ENCODE measurements around the gene P2RY11. TPM values are rescaled to one million over a fixed set of nuclear protein-coding genes. Genes with fewer than 3 reads are reported as not detected.

The P2RY11 gene
- total and polyA plus RNA-seq, 2 experiments from 2014 or later = 4.0 to 4.3 TPM

- Mint-ChIP-seq H3K36me3 (ENCODE audit: low read depth) (0 out of 3 replicates have a peak, but pooled peaks cover 6% of the 10 kb centered on the region), H3K4me1 (peaks cover 3% of the 10 kb centered on the region), H3K4me3 (no peak overlapping the region), H3K9me3 (peaks cover 26% of the 10 kb centered on the region), H3K27ac (no peak overlapping the region), H3K27me3 (ENCODE audit: insufficient read depth, low read depth, poor library complexity) (peaks cover 13% of the 10 kb centered on the region)
- H3K4me3 ChIP-seq = no peak overlapping the region
- H3K4me2 ChIP-seq = no peak overlapping the region
- no peaks in the 10 kb centered on the region for H4K20me1 ChIP-seq (replicated peaks; ENCODE audit: insufficient read depth)
- TF ChIP-seq NANOG (IDR thresholded peaks at IDR 0.05; ENCODE audit: borderline replicate concordance) (no peak), JUNB (IDR thresholded peaks at IDR 0.05; ENCODE audit: unreplicated experiment) (no peak), CTCF (conservative IDR thresholded peaks at IDR 0.05; ENCODE audit: low read depth in 2 of 2) (peak; percentile 53 to 63)
- H3K79me2 ChIP-seq (replicated peaks; ENCODE audit: insufficient read depth) = no peaks in the 10 kb centered on the region
- H3F3A ChIP-seq (replicated peaks; ENCODE audit: low read depth) = no peaks in the 10 kb centered on the region
- H2AFZ ChIP-seq = no peak overlapping the region
- no peaks in the 10 kb centered on the region for H3K4me1 ChIP-seq (ENCODE audit: insufficient read depth)
- no peak overlapping the region for H3K27ac ChIP-seq (ENCODE audit: low read depth)
- ATAC-seq (no peak), DNase-seq (ENCODE audit: low spot score) (peak; percentile 68)
- no peaks in the 10 kb centered on the region for H3K27me3 ChIP-seq (ENCODE audit: insufficient read depth)
- no peaks in the 10 kb centered on the region for H3K9me2 ChIP-seq (ENCODE audit: insufficient read depth)
- H3K36me3 ChIP-seq (ENCODE audit: insufficient read depth) = no peaks in the 10 kb centered on the region
Measured at GRCh38 chr19:10074153-10074552, 37.3 kb upstream of the P2RY11 start.

GRCh38 chr19:10076535-10076934 is 35.0 kb upstream of the P2RY11 start:
- H3K36me3 ChIP-seq (ENCODE audit: insufficient read depth) = no peaks in the 10 kb centered on the region
- Mint-ChIP-seq H3K27ac (no peak overlapping the region), H3K4me1 (peaks cover 2% of the 10 kb centered on the region; the same call in 2 of the 3 replicates), H3K9me3 (peaks cover 26% of the 10 kb centered on the region), H3K27me3 (ENCODE audit: insufficient read depth, low read depth, poor library complexity) (peaks cover 8% of the 10 kb centered on the region), H3K4me3 (no peak overlapping the region), H3K36me3 (ENCODE audit: low read depth) (0 out of 3 replicates have a peak, but pooled peaks cover 6% of the 10 kb centered on the region)
- H4K20me1 ChIP-seq (replicated peaks; ENCODE audit: insufficient read depth) = no peaks in the 10 kb centered on the region
- no peak overlapping the region for H2AFZ ChIP-seq
- H3K27me3 ChIP-seq (ENCODE audit: insufficient read depth) = no peaks in the 10 kb centered on the region
- no peaks in the 10 kb centered on the region for H3F3A ChIP-seq (replicated peaks; ENCODE audit: low read depth)
- TF ChIP-seq EZH2 (IDR thresholded peaks at IDR 0.05; ENCODE audit: low read depth, unreplicated experiment) = no peak
- no peak for TF ChIP-seq ETS1 (IDR thresholded peaks at IDR 0.05)
- H3K9me2 ChIP-seq (ENCODE audit: insufficient read depth) = no peaks in the 10 kb centered on the region
- ATAC-seq (no peak), DNase-seq (ENCODE audit: low spot score) (no peak)
- H3K4me3 ChIP-seq = no peak overlapping the region
- H3K4me2 ChIP-seq = no peak overlapping the region
- no peaks in the 10 kb centered on the region for H3K79me2 ChIP-seq (replicated peaks; ENCODE audit: insufficient read depth)
- H3K4me1 ChIP-seq (ENCODE audit: insufficient read depth) = no peaks in the 10 kb centered on the region
- no peak overlapping the region for H3K27ac ChIP-seq (ENCODE audit: low read depth)

- H3K36me3 ChIP-seq (ENCODE audit: insufficient read depth) = no peaks in the 10 kb centered on the region
- no peaks in the 10 kb centered on the region for H3K27me3 ChIP-seq (ENCODE audit: insufficient read depth)
- H3F3A ChIP-seq (replicated peaks; ENCODE audit: low read depth) = no peaks in the 10 kb centered on the region
- H4K20me1 ChIP-seq (replicated peaks; ENCODE audit: insufficient read depth) = no peaks in the 10 kb centered on the region
- no peak for DNase-seq (ENCODE audit: low spot score)
- no peak overlapping the region for H3K4me3 ChIP-seq
- no peak overlapping the region for H3K27ac ChIP-seq (ENCODE audit: low read depth)
- no peaks in the 10 kb centered on the region for H3K36me3 Mint-ChIP-seq (ENCODE audit: low read depth)
- no peaks in the 10 kb centered on the region for H3K4me1 ChIP-seq (ENCODE audit: insufficient read depth)
- H3K9me3 Mint-ChIP-seq = peaks cover 13% of the 10 kb centered on the region
- H3K4me2 ChIP-seq = no peak overlapping the region
- H2AFZ ChIP-seq = no peak overlapping the region
- H3K4me1 Mint-ChIP-seq = no peaks in the 10 kb centered on the region
- H3K27ac Mint-ChIP-seq = no peak overlapping the region
- H3K79me2 ChIP-seq (replicated peaks; ENCODE audit: insufficient read depth) = no peaks in the 10 kb centered on the region
- no peaks in the 10 kb centered on the region for H3K9me2 ChIP-seq (ENCODE audit: insufficient read depth)
- no peak for ATAC-seq
- peaks cover 8% of the 10 kb centered on the region for H3K27me3 Mint-ChIP-seq (ENCODE audit: insufficient read depth, low read depth, poor library complexity)
- no peak overlapping the region for H3K4me3 Mint-ChIP-seq
- TF ChIP-seq EZH2 (IDR thresholded peaks at IDR 0.05; ENCODE audit: low read depth, unreplicated experiment) (no peak), ZNF114 (CRISPR knock-in tag; IDR thresholded peaks at IDR 0.05) (no peak), ZNF331 (CRISPR knock-in tag; IDR thresholded peaks at IDR 0.05; ENCODE audit: low read depth) (no peak), POLR2AphosphoS5 (IDR thresholded peaks at IDR 0.05; ENCODE audit: low read depth) (no peak), JUNB (IDR thresholded peaks at IDR 0.05; ENCODE audit: unreplicated experiment) (no peak), CREB1 (CRISPR knock-in tag; IDR thresholded peaks at IDR 0.05; ENCODE audit: low read depth) (no peak), REST (IDR thresholded peaks at IDR 0.05; ENCODE audit: unreplicated experiment) (no peak), ETS1 (IDR thresholded peaks at IDR 0.05) (no peak), NANOG (IDR thresholded peaks at IDR 0.05; ENCODE audit: borderline replicate concordance) (no peak)
Measured at GRCh38 chr19:10078329-10078728, 33.2 kb upstream of the P2RY11 start.
